PC-9 (cell line): ENCODE results near the gene MAN1A1. TPM values are rescaled to one million over a fixed set of nuclear protein-coding genes. Genes with fewer than 3 reads are reported as not detected.

Experiments used
- BruUV-seq: library from RNA; stranded (reverse); fragments of 400-500 nt; replicated peaks from 2 replicates; lab custom pipeline; 2021; lab: Mats Ljungman, UMichigan
- CTCF ChIA-PET: fragments of 300-600 bp; sonication (Branson Sonifier 250); formaldehyde crosslinking; loops from one replicate; lab custom pipeline; 2022; ENCODE audit warnings: antibody characterized with exemption; lab: Charles Lee
- POLR2A ChIA-PET: fragments of 300-600 bp; sonication (Branson Sonifier 250); formaldehyde crosslinking; loops from one replicate; lab custom pipeline; 2022; ENCODE audit warnings: antibody characterized with exemption; ENCODE audit not compliant: unreplicated experiment; lab: Charles Lee
- DNase-seq, 2 experiments: peaks; one replicate each; pipeline versions ENCODE4 v3.0.0 to v3.0.0-alpha.2; 2015 to 2022; ENCODE audit warnings: mixed read lengths in 1 of 2
- H2AFZ ChIP-seq: fragments of 200-600 bp; sonication (generic); 2 replicates; pipeline ENCODE4 v1.8.1; 2017; ENCODE audit warnings: antibody characterized with exemption
- H3F3A ChIP-seq: fragments of 200-600 bp; sonication (generic); 2 replicates; pipeline ENCODE4 v1.8.1; 2017; ENCODE audit warnings: antibody characterized with exemption, mild to moderate bottlenecking, low read depth; ENCODE audit not compliant: insufficient read depth
- H3K27ac ChIP-seq: fragments of 200-600 bp; sonication (generic); 2 replicates; pipeline ENCODE4 v1.6.1; 2016; ENCODE audit warnings: mixed run types
- H3K27me3 ChIP-seq: fragments of 200-600 bp; sonication (generic); 2 replicates; pipeline ENCODE4 v1.6.1; 2016; ENCODE audit warnings: low read depth, mixed run types; ENCODE audit not compliant: insufficient read depth
- H3K36me3 ChIP-seq: fragments of 200-600 bp; sonication (generic); 2 replicates; pipeline ENCODE4 v1.6.1; 2016; ENCODE audit warnings: low read depth, mixed run types
- H3K4me1 ChIP-seq: fragments of 200-600 bp; sonication (generic); replicated peaks from 2 replicates; pipeline ENCODE4 v1.6.1; 2016; ENCODE audit warnings: mixed run types; ENCODE audit not compliant: insufficient read depth
- H3K4me2 ChIP-seq: fragments of 200-600 bp; sonication (generic); 2 replicates; pipeline ENCODE4 v1.6.1; 2017; ENCODE audit warnings: mixed run types
- H3K4me3 ChIP-seq: fragments of 200-600 bp; sonication (generic); 2 replicates; pipeline ENCODE4 v1.6.1; 2016; ENCODE audit warnings: mixed run types
- H3K79me2 ChIP-seq: fragments of 200-600 bp; sonication (generic); 2 replicates; pipeline ENCODE4 v1.6.1; 2017; ENCODE audit warnings: low read depth, mixed run types
- H3K9me2 ChIP-seq: fragments of 200-600 bp; sonication (generic); 2 replicates; pipeline ENCODE4 v1.8.1; 2017; ENCODE audit warnings: mild to moderate bottlenecking; ENCODE audit not compliant: insufficient read depth
- H3K9me3 ChIP-seq: fragments of 200-600 bp; sonication (generic); 2 replicates; pipeline ENCODE4 v1.8.1; 2016; ENCODE audit warnings: low read depth; ENCODE audit not compliant: insufficient read depth
- H4K20me1 ChIP-seq: fragments of 200-600 bp; sonication (generic); 2 replicates; pipeline ENCODE4 v1.8.1; 2017; ENCODE audit not compliant: insufficient read depth
- EZH2 ChIP-seq: fragments of 200-600 bp; sonication (generic); IDR thresholded peaks from 2 replicates; pipeline ENCODE4 v1.8.0; 2017; ENCODE audit warnings: antibody characterized with exemption, low read depth
- intact Hi-C: fragments of 100-400 bp; cut with micrococcal nuclease; formaldehyde crosslinking; loops from one replicate; pipeline ENCODE4 v1.10.0; 2022; ENCODE audit not compliant: unreplicated experiment
- total RNA-seq: library from RNA; stranded (reverse); gene quantifications from 2 replicates; pipeline ENCODE4 v1.2.3, GENCODE V29; 2021
- TF ChIP-seq, protein P1 (sequence below): fragments of 200-600 bp; sonication (generic); conservative IDR thresholded peaks from 2 replicates; pipeline ENCODE4 v1.6.1; 2017; ENCODE audit warnings: mixed run types, antibody characterized with exemption, mild to moderate bottlenecking, moderate library complexity

MAN1A1 gene
- total RNA-seq, 1 experiment from 2014 or later = 13.4 TPM

DNA sequence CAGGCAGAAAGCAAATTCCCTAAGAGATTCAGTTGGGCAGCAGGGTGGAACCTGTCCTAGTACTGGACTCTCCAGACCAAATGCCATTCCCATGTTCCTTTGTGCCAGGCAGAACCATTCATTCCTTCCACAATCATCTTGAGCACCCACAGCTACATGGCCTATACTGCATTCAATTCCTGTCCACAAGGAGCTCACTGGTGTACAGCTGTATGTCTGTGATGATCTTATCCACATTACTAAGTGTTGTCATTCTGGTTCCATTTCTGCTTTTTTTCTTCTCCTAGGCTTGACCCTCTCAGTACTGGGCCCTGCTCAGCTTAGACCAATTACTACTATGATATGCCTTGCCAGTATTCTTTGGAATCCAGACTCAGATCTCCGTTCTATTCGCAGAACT is 27.5 kb downstream of the MAN1A1 start:
- no peaks in the 10 kb centered on the region for H3K79me2 ChIP-seq
- no peaks in the 10 kb centered on the region for H3K9me2 ChIP-seq
- no peaks in the 10 kb centered on the region for H3F3A ChIP-seq
- POLR2A ChIA-PET = no interaction called here
- H3K9me3 ChIP-seq = no peaks in the 10 kb centered on the region
- CTCF ChIA-PET = no interaction called here
- H3K36me3 ChIP-seq = no peaks in the 10 kb centered on the region
- no peak overlapping the region for H3K27ac ChIP-seq
- H3K4me2 ChIP-seq = no peak overlapping the region
- no peaks in the 10 kb centered on the region for H3K27me3 ChIP-seq
- DNase-seq = no peak
- 0 out of 2 replicates have a peak, but pooled peaks cover 7% of the 10 kb centered on the region for H3K4me1 ChIP-seq
- H3K4me3 ChIP-seq = no peak overlapping the region
- BruUV-seq = no TSS peak
- no peak for TF ChIP-seq EZH2
- TF ChIP-seq, protein P1, sequence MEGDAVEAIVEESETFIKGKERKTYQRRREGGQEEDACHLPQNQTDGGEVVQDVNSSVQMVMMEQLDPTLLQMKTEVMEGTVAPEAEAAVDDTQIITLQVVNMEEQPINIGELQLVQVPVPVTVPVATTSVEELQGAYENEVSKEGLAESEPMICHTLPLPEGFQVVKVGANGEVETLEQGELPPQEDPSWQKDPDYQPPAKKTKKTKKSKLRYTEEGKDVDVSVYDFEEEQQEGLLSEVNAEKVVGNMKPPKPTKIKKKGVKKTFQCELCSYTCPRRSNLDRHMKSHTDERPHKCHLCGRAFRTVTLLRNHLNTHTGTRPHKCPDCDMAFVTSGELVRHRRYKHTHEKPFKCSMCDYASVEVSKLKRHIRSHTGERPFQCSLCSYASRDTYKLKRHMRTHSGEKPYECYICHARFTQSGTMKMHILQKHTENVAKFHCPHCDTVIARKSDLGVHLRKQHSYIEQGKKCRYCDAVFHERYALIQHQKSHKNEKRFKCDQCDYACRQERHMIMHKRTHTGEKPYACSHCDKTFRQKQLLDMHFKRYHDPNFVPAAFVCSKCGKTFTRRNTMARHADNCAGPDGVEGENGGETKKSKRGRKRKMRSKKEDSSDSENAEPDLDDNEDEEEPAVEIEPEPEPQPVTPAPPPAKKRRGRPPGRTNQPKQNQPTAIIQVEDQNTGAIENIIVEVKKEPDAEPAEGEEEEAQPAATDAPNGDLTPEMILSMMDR = no peak
- H2AFZ ChIP-seq = no peak overlapping the region
- intact Hi-C loops = no loop called here
- H4K20me1 ChIP-seq = no peaks in the 10 kb centered on the region

DNA sequence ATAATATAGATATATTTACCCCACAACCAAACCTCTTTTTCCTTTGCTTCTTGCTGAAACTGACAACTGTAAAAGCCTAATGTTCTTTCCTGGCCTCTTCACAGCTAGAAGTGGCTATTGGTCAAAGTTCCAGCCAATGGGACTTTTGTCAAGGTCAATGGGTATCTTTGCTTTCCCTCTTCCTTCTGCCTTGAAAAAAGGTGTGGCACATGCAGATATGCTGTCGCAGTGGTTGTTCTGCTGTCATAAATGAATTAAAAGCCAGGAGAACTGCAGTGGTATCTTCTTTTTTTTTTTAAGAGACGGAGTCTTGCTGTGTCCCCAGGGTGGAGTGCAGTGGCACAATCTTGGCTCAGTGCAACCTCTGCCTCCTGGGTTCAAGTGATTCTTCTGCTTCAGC is 29.9 kb downstream of the MAN1A1 start:
- ChIA-PET CTCF (no interaction called here), POLR2A (no interaction called here)
- H3K4me3 ChIP-seq = no peak overlapping the region
- no TSS peak for BruUV-seq
- no peaks in the 10 kb centered on the region for H3K79me2 ChIP-seq
- H3K4me1 ChIP-seq = 0 out of 2 replicates have a peak, but pooled peaks cover 7% of the 10 kb centered on the region
- H3K9me3 ChIP-seq = no peaks in the 10 kb centered on the region
- no peak overlapping the region for H2AFZ ChIP-seq
- H3K27ac ChIP-seq = no peak overlapping the region
- DNase-seq = no peak
- H3K4me2 ChIP-seq = no peak overlapping the region
- H3K36me3 ChIP-seq = no peaks in the 10 kb centered on the region
- H3F3A ChIP-seq = no peaks in the 10 kb centered on the region
- H4K20me1 ChIP-seq = no peaks in the 10 kb centered on the region
- no peaks in the 10 kb centered on the region for H3K27me3 ChIP-seq
- no peak for TF ChIP-seq EZH2
- TF ChIP-seq, protein P1 = no peak
- H3K9me2 ChIP-seq = no peaks in the 10 kb centered on the region
- intact Hi-C loops = no loop called here

DNA sequence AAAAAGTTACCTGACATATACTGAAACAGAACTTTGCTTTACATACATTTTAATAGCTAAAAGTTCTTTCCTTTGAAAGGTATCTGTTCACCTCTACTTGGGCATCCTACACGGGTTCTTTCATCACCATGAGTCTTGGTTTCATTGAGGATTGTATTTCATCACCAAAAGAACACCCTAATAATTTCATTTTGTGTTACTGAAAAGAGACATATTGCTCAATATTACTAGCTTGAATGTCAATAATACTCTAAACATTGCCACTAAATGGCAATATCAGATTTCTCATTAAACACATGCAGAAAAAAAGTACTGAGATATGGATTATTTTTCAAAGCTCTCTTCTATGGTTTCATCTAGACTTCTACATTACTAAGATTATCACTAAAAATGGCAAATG is 30.8 kb downstream of the MAN1A1 start:
- Histone ChIP-seq H3K36me3 (no peaks in the 10 kb centered on the region), H3K9me2 (no peaks in the 10 kb centered on the region), H3K79me2 (no peaks in the 10 kb centered on the region), H3K4me2 (no peak overlapping the region), H3K27ac (no peak overlapping the region), H3K27me3 (no peaks in the 10 kb centered on the region), H3K9me3 (no peaks in the 10 kb centered on the region), H3F3A (no peaks in the 10 kb centered on the region), H2AFZ (no peak overlapping the region), H3K4me1 (0 out of 2 replicates have a peak, but pooled peaks cover 5% of the 10 kb centered on the region), H3K4me3 (no peak overlapping the region), H4K20me1 (no peaks in the 10 kb centered on the region)
- ChIA-PET CTCF (no interaction called here), POLR2A (no interaction called here)
- BruUV-seq = no TSS peak
- intact Hi-C loops = no loop called here
- TF ChIP-seq, protein P1 = no peak
- TF ChIP-seq EZH2 = no peak
- no peak for DNase-seq
